ENCODE results near the gene OPCML.

OPCML gene

DNA sequence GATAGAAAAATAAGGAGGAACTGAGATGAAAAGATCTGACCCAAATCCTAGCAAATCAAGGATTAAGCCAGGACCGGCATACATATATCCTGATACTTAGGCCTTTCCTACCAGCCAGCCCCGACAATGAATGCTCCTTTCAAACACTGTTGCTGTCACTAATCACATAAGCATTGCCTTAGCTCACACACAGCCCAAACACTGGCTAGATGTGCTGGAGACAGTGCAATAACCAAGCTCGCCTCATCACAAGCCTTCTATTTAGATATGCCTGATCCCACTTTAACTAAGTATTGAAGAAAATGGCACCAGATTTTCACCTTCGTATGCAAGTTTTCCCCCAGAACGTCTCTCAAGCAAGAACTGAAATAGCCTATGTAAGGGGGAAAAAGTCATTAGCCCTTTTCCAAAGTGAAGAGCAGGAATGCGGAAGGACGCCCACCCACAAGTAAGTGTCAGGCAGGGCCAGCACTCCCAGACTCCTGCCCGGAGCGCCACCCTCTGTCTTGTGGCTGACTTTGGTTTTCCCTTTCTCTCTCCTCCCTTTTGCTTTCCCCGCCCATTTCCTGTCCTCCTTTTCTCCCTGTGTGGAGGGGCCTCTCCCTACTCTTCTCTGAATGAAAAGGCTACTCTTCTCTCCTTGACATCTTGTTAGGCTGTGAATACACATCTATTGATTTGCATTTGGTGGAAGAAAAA lies 8.9 kb upstream of the OPCML start:
- no peak for DNase-seq (ENCODE audit: extremely low read depth in 1 of 2, low read depth in 1 of 2)

DNA sequence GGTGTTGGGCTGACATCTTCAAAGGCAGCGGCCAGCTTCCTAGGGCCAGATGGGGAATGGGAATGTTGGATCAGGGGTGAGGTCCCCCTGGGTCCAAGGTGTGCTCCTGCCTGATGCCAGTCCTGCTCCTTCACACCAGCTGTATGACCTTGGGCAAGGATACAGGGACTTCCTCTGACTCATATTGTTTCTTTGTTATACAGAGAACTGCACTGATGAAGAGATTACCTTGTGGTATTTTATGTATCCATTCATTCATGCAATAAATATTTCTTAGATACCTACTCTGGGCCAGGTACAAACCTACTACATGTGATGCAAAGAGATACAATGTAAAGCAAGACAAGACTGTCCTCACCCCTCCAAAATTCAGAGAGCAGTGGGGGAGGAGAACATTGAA lies 3.9 kb upstream of the OPCML start:
- no peak for DNase-seq (ENCODE audit: extremely low read depth in 1 of 2, low read depth in 1 of 2)

DNA sequence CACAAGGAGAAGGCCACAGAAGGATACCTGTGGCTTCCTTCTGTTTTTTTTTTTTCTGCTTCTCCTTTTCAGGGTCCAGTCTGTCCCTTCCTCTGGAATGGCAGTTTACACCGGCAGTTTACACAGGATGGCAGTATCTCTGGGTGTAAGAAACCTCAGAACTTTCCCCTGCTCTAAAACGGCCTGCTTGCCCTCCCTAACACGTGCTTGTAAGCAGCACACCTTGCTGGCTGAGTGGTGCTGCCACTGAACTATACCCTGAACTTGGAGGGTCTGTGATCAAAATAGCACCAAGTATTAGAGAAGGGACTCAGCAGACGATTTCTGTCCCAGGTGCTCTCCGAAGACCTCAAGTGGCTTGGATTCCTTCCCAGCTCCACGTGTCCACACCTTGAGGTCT lies 904 bp upstream of the OPCML start:
- DNase-seq (ENCODE audit: extremely low read depth in 1 of 2, low read depth in 1 of 2), result no peak

DNA sequence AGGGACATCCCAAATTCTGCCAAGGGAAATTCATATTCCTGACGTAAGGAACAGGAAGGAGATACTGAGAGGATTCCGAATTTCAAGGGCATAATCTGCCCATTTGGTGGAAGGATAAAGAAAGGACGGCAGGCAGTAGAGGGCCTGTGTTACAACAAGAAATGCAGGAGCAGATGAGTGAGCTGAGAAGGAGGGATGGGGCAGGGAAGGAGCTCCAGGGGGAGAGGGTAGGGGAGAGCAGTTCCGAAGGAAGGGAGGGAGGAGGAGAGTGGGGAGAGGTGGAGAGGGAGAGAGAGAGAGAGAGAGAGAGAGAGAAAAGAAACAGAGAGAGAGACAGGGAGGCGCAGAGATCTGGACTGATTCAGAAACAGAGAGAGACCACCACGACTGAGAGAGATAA lies 843 bp downstream of the OPCML start:
- no peak for DNase-seq (ENCODE audit: extremely low read depth in 1 of 2, low read depth in 1 of 2)

DNA sequence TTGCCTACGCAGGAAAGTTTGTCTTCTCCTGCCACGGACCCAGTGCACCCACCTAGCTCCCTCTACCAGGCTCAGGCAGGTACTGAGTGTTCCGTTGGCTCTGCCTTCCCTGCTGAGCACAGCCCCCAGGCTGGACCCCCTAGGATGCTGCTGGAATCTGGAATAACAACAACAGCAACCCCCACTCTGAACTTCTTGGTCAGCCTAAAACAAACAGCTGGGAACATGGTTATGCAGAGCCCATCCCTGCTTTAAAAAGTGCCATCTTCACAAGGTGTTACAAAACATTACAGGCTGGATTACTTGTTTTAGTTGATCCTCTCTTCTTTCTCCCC lies 1.8 kb downstream of the OPCML start:
- no peak for DNase-seq (ENCODE audit: extremely low read depth in 1 of 2, low read depth in 1 of 2)

DNA sequence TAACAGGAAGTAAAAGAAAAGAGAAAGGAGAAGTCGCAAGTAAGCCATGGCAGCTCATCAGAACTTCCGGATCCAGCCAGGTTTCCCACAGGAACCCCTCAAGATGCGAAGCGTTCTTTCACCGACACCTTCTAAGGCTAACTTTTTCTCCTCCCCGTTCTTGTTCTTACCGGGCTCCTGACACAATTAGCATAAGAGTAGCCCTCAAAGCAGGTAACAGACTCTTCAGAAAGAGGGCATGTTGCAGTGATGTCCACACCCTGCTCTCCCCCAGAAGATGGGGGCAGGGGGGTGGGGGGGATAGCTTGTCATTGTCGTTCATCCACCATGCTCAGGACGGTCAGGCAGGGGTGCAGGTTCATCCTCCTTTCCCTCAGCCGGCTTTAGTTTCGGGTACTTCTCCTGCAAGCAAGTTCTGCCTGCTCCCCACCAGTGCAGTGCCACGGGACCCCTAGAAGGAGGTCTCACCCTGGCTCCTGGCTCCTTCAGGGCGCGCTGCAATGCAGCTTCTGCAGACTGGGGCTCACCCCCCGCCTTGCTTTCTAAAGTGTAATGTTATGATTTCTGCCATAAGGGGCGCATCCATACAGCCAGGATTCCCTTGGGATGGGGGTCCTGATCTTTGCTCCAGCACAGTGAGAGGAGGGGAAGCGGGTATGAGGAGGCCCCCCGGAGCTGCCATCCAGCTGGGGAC lies 2.3 kb downstream of the OPCML start:
- DNase-seq (ENCODE audit: extremely low read depth in 1 of 2, low read depth in 1 of 2), result no peak

DNA sequence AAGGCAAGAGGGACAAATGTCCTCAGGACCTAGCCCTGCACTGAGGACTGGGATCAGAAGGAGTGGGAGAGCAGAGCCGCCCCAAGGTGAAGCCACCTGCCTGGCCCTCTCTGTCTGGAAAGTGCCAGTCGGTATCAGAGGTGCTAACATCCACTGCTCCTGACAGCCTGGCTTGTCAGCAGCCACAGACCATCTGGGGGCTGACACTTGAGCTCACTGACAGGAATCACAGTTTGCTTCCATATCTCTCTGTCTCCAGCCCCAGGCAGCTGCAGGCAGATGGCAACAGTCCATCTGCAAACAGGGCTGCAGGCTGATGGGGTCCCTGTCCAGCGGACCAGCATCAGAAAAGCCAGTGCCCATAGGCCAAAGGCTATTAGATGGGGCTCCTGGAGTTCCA lies 5.5 kb downstream of the OPCML start:
- DNase-seq (ENCODE audit: extremely low read depth in 1 of 2, low read depth in 1 of 2), result no peak

DNA sequence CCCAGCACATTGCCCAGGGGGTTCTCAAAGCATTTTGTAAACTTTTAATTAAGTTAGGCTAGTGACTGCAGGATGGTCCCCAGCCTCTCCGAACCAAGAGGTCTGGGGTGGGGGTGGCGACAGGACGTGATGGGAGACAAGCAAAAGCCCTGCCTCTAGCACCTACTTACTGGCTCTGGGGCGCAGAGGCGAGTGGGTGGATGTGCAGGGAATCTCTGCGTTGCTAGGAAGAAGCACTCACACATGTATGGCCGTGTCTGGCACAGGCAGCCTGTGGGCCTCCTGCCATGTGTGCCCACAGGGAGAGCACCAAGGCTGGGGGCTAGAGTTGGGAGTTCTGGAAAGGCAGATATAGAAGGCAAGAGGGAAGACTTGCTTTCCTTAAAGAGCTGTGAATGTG lies 6.3 kb downstream of the OPCML start:
- DNase-seq (ENCODE audit: extremely low read depth in 1 of 2, low read depth in 1 of 2), result no peak

DNA sequence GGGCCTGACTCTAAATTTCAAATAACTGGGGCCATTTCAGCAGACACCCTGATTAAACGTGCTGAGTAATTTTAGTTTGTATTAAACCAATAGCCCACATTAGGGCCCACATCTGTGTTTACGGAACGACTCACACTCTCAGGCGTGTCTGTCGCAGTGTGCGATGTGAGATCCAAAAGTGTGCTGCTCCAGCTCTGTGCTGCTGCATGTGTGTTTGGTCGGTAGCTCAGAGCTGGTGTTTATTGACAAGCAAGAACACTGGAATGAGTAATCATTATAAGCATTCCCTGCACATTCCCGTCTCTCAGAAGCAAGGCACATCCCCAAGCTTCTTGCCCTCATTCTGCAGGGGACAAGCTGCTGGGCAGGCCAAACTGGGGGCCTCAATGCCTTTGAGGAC lies 7.8 kb downstream of the OPCML start:
- DNase-seq (ENCODE audit: extremely low read depth in 1 of 2, low read depth in 1 of 2), result no peak

DNA sequence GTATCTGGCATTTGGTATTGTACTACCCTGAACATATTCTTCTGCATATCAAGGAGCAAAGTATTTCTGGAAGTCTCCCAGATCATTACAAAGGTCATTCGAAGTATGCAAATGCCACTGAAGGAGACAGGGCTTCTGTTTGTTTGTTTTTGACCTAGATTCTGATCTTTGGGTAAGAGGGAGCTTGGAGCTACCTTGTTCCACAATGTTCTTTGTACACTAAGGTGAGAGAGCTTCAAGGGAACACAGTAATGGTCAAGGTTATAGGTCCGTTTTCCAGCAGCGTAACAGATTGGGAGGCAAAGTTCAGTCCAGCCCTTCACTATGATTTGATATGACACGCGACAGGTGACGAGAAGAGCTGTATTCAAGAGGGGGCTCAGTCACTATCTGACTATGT lies 10.0 kb downstream of the OPCML start:
- DNase-seq (ENCODE audit: extremely low read depth in 1 of 2, low read depth in 1 of 2), result no peak

DNA sequence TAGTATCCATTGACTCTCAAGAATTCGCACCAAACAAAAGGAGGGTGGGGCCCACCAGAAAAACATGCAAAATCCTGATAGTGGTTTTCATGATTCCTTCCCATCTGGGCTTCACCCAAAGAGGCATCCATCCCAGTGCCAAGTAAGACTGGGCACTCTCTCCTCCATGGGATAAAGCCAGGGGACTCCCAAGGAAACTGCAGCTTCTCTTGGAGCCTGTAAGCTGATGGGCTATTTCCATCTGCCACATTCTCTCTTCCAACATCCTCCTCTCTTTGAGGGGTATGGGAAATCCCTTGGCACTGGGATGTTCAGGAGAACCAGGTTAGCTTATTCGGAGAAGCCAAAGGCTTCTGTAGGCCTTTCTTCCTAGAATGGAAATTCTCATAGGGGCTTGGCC lies 10.8 kb downstream of the OPCML start:
- no peak for DNase-seq (ENCODE audit: extremely low read depth in 1 of 2, low read depth in 1 of 2)

DNA sequence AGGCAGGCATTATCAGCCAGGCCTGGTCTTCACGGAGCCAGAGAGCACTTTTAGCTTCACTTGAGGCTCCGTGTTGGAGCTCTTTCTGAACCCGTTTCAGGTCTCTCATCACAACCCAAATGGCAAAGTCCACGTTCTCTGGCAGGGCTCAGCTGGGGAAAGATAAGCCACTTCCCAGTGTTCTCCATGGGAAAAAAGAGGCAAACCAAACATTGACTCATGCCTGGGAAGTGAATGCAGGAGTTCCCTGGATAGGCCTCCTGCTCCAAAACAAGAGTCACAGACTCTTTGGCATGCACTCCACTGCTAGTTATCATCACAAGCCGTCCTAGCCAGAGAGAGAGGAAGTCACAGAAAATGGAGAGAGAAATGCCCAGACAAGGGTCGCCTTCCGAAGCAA lies 11.6 kb downstream of the OPCML start:
- DNase-seq (ENCODE audit: extremely low read depth in 1 of 2, low read depth in 1 of 2), result no peak

DNA sequence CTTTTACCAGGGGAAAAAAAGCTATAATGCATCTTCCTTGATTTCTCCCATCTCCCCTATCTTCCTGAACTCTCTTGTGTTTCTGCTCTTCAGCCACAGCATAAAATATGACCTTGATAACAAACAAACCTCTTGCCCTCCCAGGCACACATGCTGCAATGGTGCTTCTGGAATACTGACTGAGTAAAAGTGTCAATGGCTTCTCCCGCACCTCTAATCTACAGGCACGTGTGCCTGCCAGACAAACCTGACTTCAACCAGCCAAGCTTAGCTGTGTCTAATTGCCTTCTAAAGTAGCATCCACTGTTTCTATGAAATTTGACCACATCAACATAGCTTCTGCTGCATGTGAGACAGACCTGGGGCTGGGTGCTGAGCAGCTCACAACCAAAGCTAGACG lies 12.7 kb downstream of the OPCML start:
- DNase-seq (ENCODE audit: extremely low read depth in 1 of 2, low read depth in 1 of 2), result no peak

DNA sequence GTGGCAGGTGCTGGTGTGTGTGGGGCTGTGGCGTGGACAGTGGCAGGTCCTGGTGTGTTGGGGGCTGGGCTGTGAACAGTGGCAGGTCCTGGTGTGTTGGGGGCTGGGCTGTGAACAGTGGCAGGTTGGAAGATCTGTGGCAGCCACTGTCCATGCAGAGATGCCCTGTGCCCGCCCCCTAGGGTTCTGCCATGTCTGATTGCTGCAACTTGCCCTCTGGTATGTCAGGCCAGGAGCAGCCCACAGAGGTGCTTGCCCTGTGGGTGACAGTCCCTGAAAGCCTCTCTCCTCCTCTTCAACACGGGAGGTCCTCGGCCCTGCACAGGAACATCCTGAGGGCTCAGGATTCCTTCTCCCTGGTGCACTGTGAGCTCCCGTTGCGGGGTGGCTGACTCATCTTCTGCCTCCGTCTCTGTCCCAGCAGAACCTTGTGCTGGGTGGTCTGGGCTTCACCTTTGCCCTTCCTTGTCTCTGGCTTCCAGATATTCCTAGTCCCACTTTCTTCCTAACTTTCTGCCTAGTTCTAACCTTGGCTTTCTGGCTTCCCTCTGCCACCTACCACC lies 13.5 kb downstream of the OPCML start:
- DNase-seq (ENCODE audit: extremely low read depth in 1 of 2, low read depth in 1 of 2), result no peak

DNA sequence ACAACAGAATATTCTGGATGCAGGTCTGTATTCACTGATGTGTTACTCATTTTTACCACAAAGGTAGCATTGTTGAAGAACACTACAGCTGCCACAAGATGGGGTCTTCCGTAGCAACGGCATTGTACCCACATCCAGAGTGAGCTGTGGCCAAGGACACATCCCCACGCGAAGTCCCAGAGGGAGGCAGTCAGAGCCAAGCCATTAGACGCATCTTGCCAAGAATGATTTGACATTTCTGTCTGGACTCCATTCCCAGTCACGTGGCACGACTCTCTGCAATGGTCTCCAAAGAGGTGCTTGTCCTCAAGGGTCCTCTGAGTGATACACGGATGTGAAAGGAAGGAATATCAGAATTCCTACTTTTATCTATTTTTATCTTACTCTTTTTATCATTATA lies 15.5 kb downstream of the OPCML start:
- DNase-seq (ENCODE audit: extremely low read depth in 1 of 2, low read depth in 1 of 2), result no peak

DNA sequence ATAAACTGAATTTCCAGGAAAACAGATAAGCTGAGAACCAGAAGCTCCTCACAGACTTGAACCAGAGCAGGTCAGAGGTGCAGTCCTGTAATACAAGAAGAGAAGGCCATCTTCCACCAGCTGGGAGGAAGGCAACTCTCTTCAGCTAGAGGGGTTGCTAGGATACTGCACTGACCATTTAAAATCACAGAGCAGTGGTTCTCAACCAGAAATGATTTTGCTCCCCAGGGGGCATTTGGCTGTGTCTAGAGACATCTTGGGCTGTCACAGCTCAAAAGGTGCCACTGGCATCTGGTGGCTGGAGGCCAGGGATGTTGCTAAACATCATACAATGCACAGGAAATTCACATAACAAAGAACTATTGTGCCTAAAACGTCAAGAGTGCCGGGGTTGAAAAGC lies 17.2 kb downstream of the OPCML start:
- DNase-seq (ENCODE audit: extremely low read depth in 1 of 2, low read depth in 1 of 2), result no peak

DNA sequence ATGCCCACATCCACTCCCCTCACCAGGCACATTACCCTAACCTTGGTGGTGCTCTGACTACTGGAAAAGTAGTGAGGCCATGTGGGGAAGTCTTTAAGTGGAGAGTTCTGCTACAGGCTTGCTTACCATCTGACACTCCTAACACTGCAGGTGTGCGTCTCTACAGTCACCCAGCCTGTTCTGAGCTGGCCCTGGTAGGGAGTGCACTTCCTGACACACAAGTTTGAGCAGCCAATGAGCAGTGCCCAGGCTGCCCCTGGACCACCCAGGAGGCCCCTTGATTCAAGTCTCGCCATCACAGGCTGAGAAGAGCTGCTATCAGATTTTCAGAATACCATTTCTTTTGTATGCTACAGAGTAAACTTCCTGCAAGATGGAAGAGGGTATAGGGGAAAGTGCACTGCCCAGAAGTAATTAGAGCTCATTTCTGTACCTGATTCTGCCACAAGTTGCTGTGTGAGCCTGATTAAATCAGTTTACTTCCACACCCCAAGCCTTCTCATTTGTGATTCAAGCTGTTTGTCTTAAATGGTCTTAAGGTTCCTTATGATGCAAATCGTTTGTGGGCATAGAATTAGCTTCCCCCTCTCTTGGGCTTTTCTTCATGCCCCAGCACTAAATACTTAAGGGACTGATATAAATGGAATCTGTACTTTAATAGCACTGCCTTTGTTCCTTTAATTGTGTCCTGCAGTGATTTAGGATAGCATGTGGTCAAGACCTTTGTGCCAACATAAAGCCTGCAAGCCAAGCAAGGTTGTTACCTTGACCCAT lies 22.2 kb downstream of the OPCML start:
- DNase-seq (ENCODE audit: extremely low read depth in 1 of 2, low read depth in 1 of 2), result no peak

DNA sequence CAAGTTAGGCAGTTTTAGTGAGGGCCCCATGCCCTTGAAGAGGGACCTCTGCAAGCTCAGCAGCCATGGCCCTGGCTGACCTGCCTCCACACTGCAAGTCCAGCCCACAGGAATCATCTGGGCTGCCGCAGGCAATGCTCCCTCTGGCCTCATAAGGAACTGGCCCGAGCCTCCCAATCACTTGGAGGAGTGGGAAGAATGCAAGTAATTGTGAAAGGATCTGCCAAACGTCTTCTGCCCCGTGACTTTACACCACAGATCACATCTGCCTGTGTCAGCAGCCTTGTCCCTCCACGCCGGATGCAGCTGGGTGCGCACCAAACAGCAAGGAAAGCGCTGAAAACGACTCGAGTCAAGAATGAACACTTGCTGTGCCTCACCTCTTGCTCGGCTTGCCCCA lies 23.8 kb downstream of the OPCML start:
- no peak for DNase-seq (ENCODE audit: extremely low read depth in 1 of 2, low read depth in 1 of 2)

DNA sequence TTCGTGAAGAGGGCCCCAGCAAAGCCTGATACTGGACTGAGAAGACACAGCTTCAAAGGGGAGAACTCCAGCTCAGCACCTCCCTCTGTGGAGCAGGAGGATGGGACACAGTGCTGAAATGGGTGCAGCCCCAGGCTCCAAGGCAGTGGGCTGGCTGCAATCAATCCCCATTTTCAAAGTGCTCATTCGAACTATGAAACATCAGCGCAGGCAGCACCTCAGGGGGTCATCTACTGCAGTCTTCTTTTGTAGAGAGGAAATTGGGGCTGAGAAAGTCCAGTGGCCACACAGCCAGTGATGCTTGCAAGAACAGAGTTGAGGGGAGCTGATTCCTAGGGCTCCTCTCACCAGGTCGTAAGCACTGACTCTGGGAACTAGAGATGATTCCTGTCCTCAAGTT lies 25.1 kb downstream of the OPCML start:
- no peak for DNase-seq (ENCODE audit: extremely low read depth in 1 of 2, low read depth in 1 of 2)

DNA sequence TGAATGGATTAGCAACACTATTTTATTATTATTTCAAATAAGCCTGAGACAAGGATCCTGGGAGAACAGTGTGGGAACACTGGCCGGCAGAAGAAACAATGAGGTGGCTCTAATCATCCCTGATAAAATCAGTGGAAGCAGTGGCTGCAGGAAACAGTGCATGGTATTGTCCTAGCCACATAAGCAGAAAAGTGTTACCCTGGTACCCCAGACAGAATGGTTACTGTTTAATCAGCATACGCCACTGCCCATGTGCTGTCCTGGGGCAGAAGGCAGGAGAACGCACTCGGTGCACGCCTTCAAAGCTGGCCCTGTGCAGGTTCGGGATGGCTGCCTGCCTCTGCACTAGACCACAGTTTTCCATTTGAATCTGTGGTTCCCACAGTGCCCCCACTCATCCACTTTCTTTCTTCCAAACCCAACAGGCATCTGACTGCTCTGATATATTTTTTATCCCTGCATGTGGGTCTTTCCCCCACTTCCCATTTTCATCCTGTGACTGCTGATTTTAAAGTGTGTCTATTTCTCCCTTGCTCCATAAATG lies 25.7 kb downstream of the OPCML start:
- DNase-seq (ENCODE audit: extremely low read depth in 1 of 2, low read depth in 1 of 2), result no peak

DNA sequence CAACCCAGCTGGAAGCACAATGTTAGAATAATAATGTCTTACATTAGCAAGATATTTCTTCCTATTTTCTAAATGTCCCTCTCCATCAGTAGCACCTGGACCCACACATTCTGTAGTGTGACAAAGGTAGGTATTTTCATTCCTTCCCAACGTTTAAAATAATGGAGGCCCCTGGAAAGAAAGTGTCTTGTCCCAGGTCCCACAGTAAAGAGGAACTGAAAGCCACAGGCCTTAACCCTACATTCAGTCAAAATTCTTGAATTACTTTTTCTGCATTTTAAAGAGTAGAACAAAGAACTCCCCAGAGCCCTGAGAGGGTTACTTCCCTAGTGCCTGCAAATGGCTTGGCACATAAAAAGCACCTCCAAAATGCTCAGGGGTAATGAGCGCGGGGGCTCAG lies 26.3 kb downstream of the OPCML start:
- DNase-seq (ENCODE audit: extremely low read depth in 1 of 2, low read depth in 1 of 2), result no peak

DNA sequence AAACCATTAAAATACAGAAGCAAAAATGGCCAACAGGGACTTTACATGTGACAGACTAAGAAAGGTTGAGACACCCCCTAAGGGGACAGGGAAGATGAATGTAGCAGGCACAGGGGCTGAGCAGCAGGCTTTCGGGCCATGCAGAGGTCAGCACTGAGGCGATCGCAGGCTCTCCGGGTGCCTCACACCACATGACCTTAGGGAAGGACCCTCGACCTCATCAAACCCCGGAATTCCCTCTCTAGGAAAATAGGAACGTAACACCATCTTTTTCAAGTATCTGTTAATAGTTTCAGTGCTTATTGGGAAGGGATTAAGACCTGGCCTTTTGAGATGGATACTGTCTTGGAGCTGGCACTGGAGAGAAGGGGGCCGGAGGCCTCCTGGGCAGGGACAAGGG lies 27.4 kb downstream of the OPCML start:
- DNase-seq (ENCODE audit: extremely low read depth in 1 of 2, low read depth in 1 of 2), result no peak
